Mesenchymal stem cell (in vitro differentiated cells and primary cell): Measurements from ENCODE around the gene NXPH4.
A peak's percentile ranks its signal among the peaks of the same experiment; 100 is the strongest.

Source experiments
- DNase-seq: peaks from one replicate; pipeline ENCODE4 v3.0.0-alpha.2; 2013
- H2AFZ ChIP-seq: one replicate; pipeline ENCODE4 v1.6.1; 2013; ENCODE audit warnings: low read depth, mild to moderate bottlenecking, control low read depth, inconsistent platforms, low read length, moderate library complexity
- H2AK5ac ChIP-seq: 2 replicates; pipeline ENCODE4 v1.6.1; 2013; ENCODE audit warnings: low read length, moderate library complexity, mild to moderate bottlenecking, inconsistent platforms; ENCODE audit not compliant: severe bottlenecking
- H2BK120ac ChIP-seq: one replicate; pipeline ENCODE4 v1.6.1; 2013; ENCODE audit warnings: low read depth, mild to moderate bottlenecking, inconsistent platforms, low read length, moderate library complexity
- H2BK12ac ChIP-seq, 2 experiments: one replicate each; pipeline ENCODE4 v1.6.1; 2013; ENCODE audit warnings: inconsistent platforms in 2 of 2, low read length in 2 of 2, mild to moderate bottlenecking in 2 of 2, moderate library complexity in 2 of 2, control low read depth in 1 of 2
- H2BK15ac ChIP-seq: one replicate; pipeline ENCODE4 v1.6.1; 2013; ENCODE audit warnings: mild to moderate bottlenecking, low read depth, inconsistent platforms; ENCODE audit not compliant: poor library complexity, severe bottlenecking
- H2BK5ac ChIP-seq: 2 replicates; pipeline ENCODE4 v1.6.1; 2013; ENCODE audit warnings: low read depth, mild to moderate bottlenecking, low read length, control low read depth, inconsistent platforms; ENCODE audit not compliant: poor library complexity, severe bottlenecking
- H3K14ac ChIP-seq, 2 experiments: one replicate each; pipeline ENCODE4 v1.6.1; 2013; ENCODE audit warnings: inconsistent platforms in 2 of 2, low read length in 2 of 2, control low read depth in 1 of 2, mild to moderate bottlenecking in 1 of 2, moderate library complexity in 1 of 2
- H3K18ac ChIP-seq, 2 experiments: one replicate each; pipeline ENCODE4 v1.6.1; 2013; ENCODE audit warnings: inconsistent platforms in 2 of 2, low read length in 2 of 2, control low read depth in 1 of 2, low read depth in 1 of 2, mild to moderate bottlenecking in 1 of 2
- H3K23ac ChIP-seq, 2 experiments: one replicate each; pipeline ENCODE4 v1.6.1; 2013; ENCODE audit warnings: inconsistent platforms in 2 of 2, low read length in 2 of 2, mild to moderate bottlenecking in 2 of 2, moderate library complexity in 2 of 2, control low read depth in 1 of 2
- H3K27ac ChIP-seq: 2 replicates; pipeline ENCODE4 v1.5.1; 2013; ENCODE audit warnings: mild to moderate bottlenecking, moderate library complexity, low read length, control low read depth, inconsistent platforms; ENCODE audit not compliant: poor library complexity, severe bottlenecking
- H3K27me3 ChIP-seq, 2 experiments: 2 replicates each; pipeline versions ENCODE4 v1.6.1 to v1.7.0; 2013; ENCODE audit warnings: low read length in 2 of 2, mild to moderate bottlenecking in 2 of 2, moderate library complexity in 2 of 2, control low read depth in 1 of 2, inconsistent platforms in 1 of 2; ENCODE audit not compliant: control insufficient read depth in 1 of 2, insufficient read depth in 1 of 2
- H3K36me3 ChIP-seq, 2 experiments: 2 replicates each; pipeline versions ENCODE4 v1.6.1 to v1.7.0; 2013; ENCODE audit warnings: low read length in 2 of 2, control low read depth in 1 of 2, inconsistent platforms in 1 of 2, low read depth in 1 of 2, mild to moderate bottlenecking in 1 of 2; ENCODE audit not compliant: insufficient read depth in 2 of 2, control insufficient read depth in 1 of 2
- H3K4ac ChIP-seq, 2 experiments: one replicate each; pipeline ENCODE4 v1.6.1; 2013; ENCODE audit warnings: inconsistent platforms in 2 of 2, low read length in 2 of 2, mild to moderate bottlenecking in 2 of 2, moderate library complexity in 2 of 2, control low read depth in 1 of 2, low read depth in 1 of 2
- H3K4me1 ChIP-seq: 2 replicates; pipeline ENCODE4 v1.6.1; 2013; ENCODE audit warnings: low read depth, low read length, control low read depth; ENCODE audit not compliant: control insufficient read depth, insufficient read depth
- H3K4me2 ChIP-seq: 2 replicates; pipeline ENCODE4 v1.6.1; 2013; ENCODE audit warnings: low read length, mild to moderate bottlenecking, inconsistent platforms; ENCODE audit not compliant: poor library complexity, severe bottlenecking
- H3K4me3 ChIP-seq, 2 experiments: 2 replicates each; pipeline versions ENCODE4 v1.5.1 to v1.7.0; 2013; ENCODE audit warnings: low read length in 2 of 2, mild to moderate bottlenecking in 2 of 2, control low read depth in 1 of 2, low read depth in 1 of 2; ENCODE audit not compliant: insufficient read depth in 1 of 2
- H3K79me1 ChIP-seq: replicated peaks from 2 replicates; pipeline ENCODE4 v1.6.1; 2013; ENCODE audit warnings: mild to moderate bottlenecking, control low read depth, low read length, inconsistent platforms; ENCODE audit not compliant: poor library complexity, severe bottlenecking
- H3K9ac ChIP-seq: 2 replicates; pipeline ENCODE4 v1.7.0; 2013; ENCODE audit warnings: mild to moderate bottlenecking, low read length, moderate library complexity
- H3K9me3 ChIP-seq: 2 replicates; pipeline ENCODE4 v1.7.0; 2013; ENCODE audit warnings: mild to moderate bottlenecking, low read length; ENCODE audit not compliant: control insufficient read depth
- H4K8ac ChIP-seq: one replicate; pipeline ENCODE4 v1.6.1; 2013; ENCODE audit warnings: inconsistent platforms, mild to moderate bottlenecking, low read length, moderate library complexity
- H4K91ac ChIP-seq: one replicate; pipeline ENCODE4 v1.6.1; 2013; ENCODE audit warnings: mild to moderate bottlenecking, low read length, inconsistent platforms
- WGBS: methylation state at CpG from one replicate; pipeline ENCODE4 v1.1.7; 2013; ENCODE audit warnings: mixed read lengths; 5-methylcytosine and 5-hydroxymethylcytosine counted together

Gene NXPH4

GRCh38 chr12:57169969-57170368 is 46.6 kb upstream of the NXPH4 start:
- peak overlapping the region; percentile 74 for H3K9ac ChIP-seq
- no peak overlapping the region for H3K4ac ChIP-seq
- H2BK15ac ChIP-seq, result no peak overlapping the region
- no peak overlapping the region for H4K8ac ChIP-seq
- H3K23ac ChIP-seq, result no peak overlapping the region
- H3K27ac ChIP-seq, result no peak overlapping the region
- no peaks in the 10 kb centered on the region for H3K27me3 ChIP-seq
- H3K14ac ChIP-seq, result no peak overlapping the region
- no peak overlapping the region for H2AK5ac ChIP-seq
- H3K9me3 ChIP-seq, result no peaks in the 10 kb centered on the region
- no peak overlapping the region for H3K4me3 ChIP-seq
- H2BK5ac ChIP-seq, result no peak overlapping the region
- H3K4me2 ChIP-seq, result no peak overlapping the region
- 96% methylated on average over 7 of the region's 7 CpGs for WGBS
- H2AFZ ChIP-seq, result no peak overlapping the region
- H3K18ac ChIP-seq, result no peak overlapping the region
- H2BK12ac ChIP-seq, result no peak overlapping the region
- peaks cover 20% of the 10 kb centered on the region for H3K4me1 ChIP-seq
- H3K36me3 ChIP-seq, result peaks cover 93 to 95% of the 10 kb centered on the region in 2 experiments
- H2BK120ac ChIP-seq, result no peak overlapping the region
- peaks cover 26% of the 10 kb centered on the region for H3K79me1 ChIP-seq
- H4K91ac ChIP-seq, result no peak overlapping the region
- DNase-seq, result no peak

DNA sequence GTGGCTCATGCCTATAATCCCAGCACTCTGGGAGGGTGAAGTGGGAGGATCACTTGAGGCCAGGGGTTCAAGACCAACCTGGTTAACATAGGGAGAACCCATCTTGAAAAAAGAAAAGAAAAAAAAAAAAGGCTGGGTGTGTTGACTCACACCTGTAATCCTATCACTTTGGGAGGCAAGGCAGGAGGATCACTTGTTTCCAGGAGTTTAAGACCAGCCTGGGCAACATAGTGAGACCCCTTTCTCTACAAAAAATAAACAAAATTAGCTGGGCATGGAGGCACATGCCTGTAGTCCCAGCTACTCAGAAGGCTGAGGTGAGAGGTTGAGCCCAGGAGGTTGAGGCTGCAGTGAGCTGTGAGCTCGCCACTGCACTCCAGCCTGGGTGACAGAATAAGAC is 46.2 kb upstream of the NXPH4 start:
- H3K27ac ChIP-seq, result no peak overlapping the region
- no peaks in the 10 kb centered on the region for H3K9me3 ChIP-seq
- H4K91ac ChIP-seq, result no peak overlapping the region
- H2AFZ ChIP-seq, result no peak overlapping the region
- peaks cover 18% of the 10 kb centered on the region for H3K4me1 ChIP-seq
- no peak overlapping the region for H3K4me3 ChIP-seq
- no peak overlapping the region for H4K8ac ChIP-seq
- H3K23ac ChIP-seq, result no peak overlapping the region
- no peak overlapping the region for H2BK120ac ChIP-seq
- H3K18ac ChIP-seq, result no peak overlapping the region
- H3K36me3 ChIP-seq, result peaks cover 93 to 96% of the 10 kb centered on the region in 2 experiments
- no peak overlapping the region for H3K4me2 ChIP-seq
- peak overlapping the region; percentile 74 for H3K9ac ChIP-seq
- no peak overlapping the region for H2BK15ac ChIP-seq
- no peak overlapping the region for H3K14ac ChIP-seq
- DNase-seq, result no peak
- no peaks in the 10 kb centered on the region for H3K27me3 ChIP-seq
- H3K4ac ChIP-seq, result no peak overlapping the region
- peaks cover 26% of the 10 kb centered on the region for H3K79me1 ChIP-seq
- H2AK5ac ChIP-seq, result no peak overlapping the region
- 82% methylated on average over 1 of the region's 1 CpG for WGBS
- no peak overlapping the region for H2BK5ac ChIP-seq
- H2BK12ac ChIP-seq, result no peak overlapping the region

- Histone ChIP-seq H3K36me3 (peaks cover 93 to 97% of the 10 kb centered on the region in 2 experiments), H3K27me3 (no peaks in the 10 kb centered on the region), H3K18ac (no peak overlapping the region), H3K4ac (no peak overlapping the region), H3K14ac (no peak overlapping the region), H2BK12ac (no peak overlapping the region), H3K9me3 (no peaks in the 10 kb centered on the region), H4K8ac (no peak overlapping the region), H2BK5ac (no peak overlapping the region), H4K91ac (no peak overlapping the region), H2AK5ac (no peak overlapping the region), H3K27ac (no peak overlapping the region), H2BK15ac (no peak overlapping the region), H2AFZ (no peak overlapping the region), H3K4me2 (no peak overlapping the region), H3K9ac (peak overlapping the region; percentile 74), H3K79me1 (peaks cover 26% of the 10 kb centered on the region), H3K23ac (no peak overlapping the region), H3K4me1 (peaks cover 14% of the 10 kb centered on the region), H3K4me3 (peak overlapping the region in 1 of 2 experiments; percentile 42), H2BK120ac (no peak overlapping the region)
- DNase-seq, result no peak
- WGBS, result 92% methylated on average over 4 of the region's 4 CpGs
Measured at GRCh38 chr12:57170927-57171326, 45.7 kb upstream of the NXPH4 start.

DNA sequence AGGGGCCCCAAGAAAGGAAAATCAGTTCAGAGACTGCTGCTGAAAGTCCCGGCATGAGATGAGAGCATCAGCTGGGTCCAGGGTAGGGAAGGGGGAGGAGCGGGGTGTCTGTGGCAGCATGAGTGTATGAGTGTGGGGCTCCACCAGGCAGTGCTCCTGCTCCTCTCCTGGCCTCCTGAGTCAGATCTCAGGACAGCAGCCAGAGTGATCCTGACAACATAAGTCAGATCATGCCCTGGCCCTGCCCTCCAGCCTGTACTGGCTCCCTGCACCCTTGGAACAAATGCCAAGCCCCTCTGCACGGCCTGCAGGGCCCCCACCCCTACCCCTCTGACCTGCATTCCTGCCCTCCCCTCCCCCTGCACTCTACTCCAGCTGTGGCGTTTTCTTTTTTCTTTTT is 44.9 kb upstream of the NXPH4 start:
- H2AFZ ChIP-seq, result no peak overlapping the region
- H3K27ac ChIP-seq, result no peak overlapping the region

More for the DNA sequence above, 44.9 kb upstream of the NXPH4 start:
- DNase-seq, result peak; percentile 41
- Histone ChIP-seq H3K14ac (no peak overlapping the region), H3K18ac (no peak overlapping the region), H3K36me3 (peaks cover 93 to 96% of the 10 kb centered on the region in 2 experiments), H3K4ac (no peak overlapping the region), H3K4me1 (peaks cover 10% of the 10 kb centered on the region), H2AK5ac (no peak overlapping the region), H3K27me3 (no peaks in the 10 kb centered on the region), H2BK5ac (no peak overlapping the region), H3K79me1 (peaks cover 26% of the 10 kb centered on the region), H3K4me2 (no peak overlapping the region), H2BK120ac (no peak overlapping the region), H4K91ac (no peak overlapping the region), H3K23ac (no peak overlapping the region), H2BK12ac (no peak overlapping the region), H3K9me3 (no peaks in the 10 kb centered on the region), H3K9ac (peak overlapping the region; percentile 74), H3K4me3 (peak overlapping the region in 1 of 2 experiments; percentile 42), H4K8ac (no peak overlapping the region), H2BK15ac (no peak overlapping the region)
- 61% methylated on average over 4 of the region's 4 CpGs for WGBS
